Glomerular endothelial cell (primary cell): Measurements from ENCODE around the gene TTC16. TPM values are rescaled to one million over a fixed set of nuclear protein-coding genes. Genes with fewer than 3 reads are reported as not detected.
"Not testable (repeated sequence)": the region's sequence is repeated elsewhere in the genome, so short reads cannot be mapped to it uniquely, and the experiment has no call there.

Source experiments
- DNase-seq: peaks from one replicate; pipeline ENCODE4 v3.0.0-alpha.2; 2011; ENCODE audit warnings: low read depth, low spot score; ENCODE audit errors: extremely low read depth
- total RNA-seq: library from RNA; depleted of rRNA; stranded (reverse); fragments of >200 nt; gene quantifications from 2 replicates; pipeline ENCODE4 v1.2.3, GENCODE V29; 2015

TTC16 gene
- total RNA-seq, 1 donor from 2014 or later, result not detected

- no peak for DNase-seq
Measured at GRCh38 chr9:127739614-127740330, 23.9 kb downstream of the TTC16 start.

DNA sequence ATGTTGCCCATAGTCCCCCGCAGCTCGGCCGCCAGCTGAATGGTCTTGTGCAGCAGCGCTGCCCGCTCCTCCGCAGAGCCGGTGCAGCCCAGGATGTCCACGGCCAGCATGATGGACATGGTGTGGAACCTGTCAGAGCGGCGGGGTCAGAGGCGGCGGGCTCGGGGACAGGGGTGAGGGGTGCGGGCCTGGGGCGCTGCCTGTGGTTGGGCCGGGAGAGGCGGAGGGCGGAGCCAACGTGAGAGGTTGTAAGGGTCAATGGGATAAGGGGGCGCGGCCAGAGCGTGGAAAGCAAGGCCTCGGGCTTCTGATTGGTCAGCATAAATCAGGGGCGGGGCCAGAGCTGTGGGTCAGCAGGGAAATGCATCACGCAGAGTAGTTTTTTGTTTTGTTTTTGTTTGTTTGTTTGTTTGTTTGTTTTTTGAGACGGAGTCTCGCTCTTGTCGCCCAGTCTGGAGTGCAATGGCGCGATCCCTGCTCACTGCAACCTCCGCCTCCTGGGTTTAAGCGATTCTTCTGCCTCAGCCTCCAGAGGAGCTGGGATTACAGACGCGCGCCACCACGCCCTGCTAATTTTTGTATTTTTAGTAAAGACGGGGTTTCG is 26.1 kb downstream of the TTC16 start:
- DNase-seq, result no peak

- no peak for DNase-seq
Measured at GRCh38 chr9:127742435-127743088, 26.7 kb downstream of the TTC16 start.

DNA sequence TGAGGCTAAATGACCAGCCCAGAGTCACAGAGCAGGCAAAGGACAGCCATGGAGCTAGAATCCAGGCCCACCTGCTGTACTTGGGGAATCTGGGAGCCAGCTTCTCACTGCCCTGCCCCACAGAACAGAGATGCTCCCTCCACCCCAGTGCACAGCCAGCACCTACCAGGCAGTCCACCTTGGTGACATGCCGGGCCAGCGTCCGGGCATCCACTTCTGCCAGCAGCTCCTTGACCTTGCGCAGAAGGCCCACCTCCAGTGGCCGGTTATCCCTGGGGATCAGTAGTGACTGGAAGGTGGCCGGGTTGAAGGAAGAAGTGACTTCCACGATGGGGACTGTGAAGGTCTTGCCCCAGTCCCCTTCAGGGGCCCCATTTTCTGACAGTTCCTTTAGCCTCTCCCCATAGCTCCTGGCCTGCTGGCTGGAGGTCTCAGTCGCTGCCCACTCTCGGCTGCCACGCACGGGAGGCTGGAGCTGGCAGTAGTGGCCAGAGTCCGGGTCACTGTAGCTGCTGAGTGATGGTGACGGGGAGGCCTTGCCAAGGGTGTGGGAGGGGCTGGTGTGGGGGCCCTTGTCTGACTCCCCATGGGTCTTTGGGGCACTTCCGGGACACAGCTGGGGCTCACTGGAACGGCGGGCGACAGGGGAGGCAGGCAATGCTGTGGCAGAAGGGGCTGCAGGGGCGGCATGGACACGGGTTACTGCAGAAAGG is 28.7 kb downstream of the TTC16 start:
- DNase-seq, result no peak

DNA sequence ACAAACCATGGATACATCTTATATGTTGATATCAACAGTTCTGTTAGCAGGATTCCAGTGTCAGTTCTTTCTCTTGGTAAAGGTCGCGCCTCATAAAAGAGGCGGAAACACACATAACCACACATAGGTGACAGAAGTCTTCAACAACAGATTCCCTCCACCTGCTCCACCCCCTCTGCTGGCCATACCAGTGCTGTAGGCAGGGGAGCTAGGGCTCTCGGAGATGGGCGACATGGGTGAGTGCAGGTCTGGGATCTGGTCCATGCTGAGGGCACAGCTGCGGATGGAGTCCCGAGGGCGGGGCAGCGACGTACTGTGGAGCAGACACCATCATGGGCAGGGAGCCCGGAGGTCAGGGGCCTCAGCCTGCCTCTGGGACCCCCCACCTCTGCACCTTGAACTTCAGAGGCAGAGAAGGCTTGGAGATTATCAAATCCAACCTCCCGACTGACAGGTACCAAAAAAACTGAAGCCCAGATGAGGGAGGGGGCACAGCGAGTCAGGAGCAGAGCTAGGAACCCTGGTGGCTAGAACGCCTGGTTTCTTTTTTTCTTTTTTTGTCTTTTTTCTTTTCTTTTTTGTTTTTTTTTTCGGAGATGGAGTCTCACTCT is 31.2 kb downstream of the TTC16 start:
- no peak for DNase-seq

DNA sequence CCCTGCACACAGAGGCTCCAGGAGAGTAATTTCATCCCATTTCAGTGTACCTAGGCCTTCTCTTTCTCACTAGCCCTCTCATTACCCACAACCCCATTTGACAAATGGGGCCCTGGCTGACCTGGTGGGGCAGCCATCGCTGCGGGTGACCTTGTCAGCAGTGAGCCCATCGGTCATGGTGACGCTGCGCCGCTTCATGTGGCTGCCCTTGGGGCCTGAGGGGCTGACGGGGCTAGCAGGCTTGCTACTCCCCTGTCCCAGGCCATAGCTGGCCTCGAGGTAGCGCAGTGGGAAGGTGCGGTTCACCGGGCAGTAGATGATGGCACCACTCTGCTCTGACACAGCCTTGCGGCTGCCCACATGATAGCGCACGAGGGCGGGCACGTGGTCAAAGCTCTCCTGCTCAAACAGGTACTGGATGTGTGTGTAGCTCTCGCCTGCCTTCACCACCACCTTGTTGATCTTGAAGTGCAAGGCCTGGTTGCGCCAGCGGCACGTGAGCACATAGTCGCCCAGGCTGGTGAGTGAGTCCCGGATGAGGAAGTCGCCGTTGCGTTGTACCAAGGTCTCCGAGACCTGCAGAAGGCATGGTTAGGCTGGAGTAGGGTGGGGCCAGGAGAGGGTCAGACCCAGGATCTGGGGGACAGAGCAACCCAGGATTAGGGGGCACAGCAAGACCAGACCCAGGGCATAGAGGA is 33.4 kb downstream of the TTC16 start:
- DNase-seq, result no peak

GRCh38 chr9:127751269-127752054 is 35.6 kb downstream of the TTC16 start:
- no peak for DNase-seq

- no peak for DNase-seq
Measured at GRCh38 chr9:127753148-127753547, 37.3 kb downstream of the TTC16 start.

DNA sequence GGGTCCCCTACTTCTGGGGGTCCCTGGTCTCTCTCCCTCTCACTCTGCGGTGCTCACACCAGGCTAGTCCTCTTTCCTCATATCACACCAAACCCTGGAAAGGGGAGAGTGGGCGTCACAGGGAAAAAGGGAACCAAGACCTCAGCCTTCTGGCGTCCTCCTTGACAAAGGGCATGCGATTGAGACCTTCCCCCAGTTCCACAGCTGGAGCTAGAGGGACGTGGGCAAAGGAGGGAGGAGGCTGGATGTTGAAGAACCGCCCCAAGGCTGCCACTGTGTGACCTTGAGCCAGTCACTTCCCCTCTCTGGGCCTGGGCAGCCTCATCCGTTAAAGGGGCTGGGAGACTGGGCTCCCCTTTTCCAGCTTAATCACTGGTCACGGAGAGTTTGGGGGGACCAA is 37.7 kb downstream of the TTC16 start:
- DNase-seq, result no peak

- no peak for DNase-seq
Measured at GRCh38 chr9:127754099-127755060, 38.5 kb downstream of the TTC16 start.

GRCh38 chr9:127755061-127756060 is 39.5 kb downstream of the TTC16 start:
- DNase-seq, result no peak

DNA sequence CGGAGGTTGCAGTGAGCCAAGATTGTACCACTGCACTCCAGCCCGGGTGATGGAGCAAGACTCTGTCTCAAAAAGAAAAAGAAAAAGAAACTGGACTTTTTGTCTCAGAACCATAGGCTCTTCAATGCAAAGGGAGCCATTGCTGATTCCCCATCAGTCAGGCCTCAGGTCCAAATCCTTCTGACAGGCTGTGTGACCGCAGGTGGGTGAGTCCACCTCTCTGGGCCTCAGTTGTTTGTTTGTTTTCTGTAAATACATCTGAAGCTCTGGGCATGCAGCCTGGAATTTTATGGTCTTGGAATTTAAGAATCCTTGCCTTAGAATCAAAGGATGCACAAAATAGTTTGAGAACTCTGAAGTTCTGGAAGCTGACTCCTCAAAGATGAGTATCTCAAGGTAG is 40.4 kb downstream of the TTC16 start:
- DNase-seq, result no peak

GRCh38 chr9:127756776-127757175 is 40.9 kb downstream of the TTC16 start:
- DNase-seq, result not testable (repeated sequence)

DNA sequence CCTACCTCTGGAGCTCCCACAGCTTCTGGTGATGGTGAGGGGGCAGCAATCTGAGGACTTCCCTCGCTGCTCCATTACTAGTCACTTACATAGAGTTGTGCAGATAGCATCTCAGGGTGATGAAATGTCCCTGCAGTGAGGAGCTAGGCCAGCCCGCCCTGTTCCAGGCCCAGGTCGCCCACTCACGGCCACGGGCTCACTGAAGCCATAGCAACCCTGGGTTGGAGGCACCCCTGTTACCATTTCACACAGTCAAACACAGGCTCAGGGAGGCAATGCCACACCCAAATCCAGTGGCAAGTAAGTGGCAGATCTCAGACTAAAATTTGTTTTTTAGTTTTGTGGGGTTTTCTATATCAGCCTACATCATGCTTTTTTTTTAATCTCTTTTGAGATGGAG is 43.0 kb downstream of the TTC16 start:
- no peak for DNase-seq

DNA sequence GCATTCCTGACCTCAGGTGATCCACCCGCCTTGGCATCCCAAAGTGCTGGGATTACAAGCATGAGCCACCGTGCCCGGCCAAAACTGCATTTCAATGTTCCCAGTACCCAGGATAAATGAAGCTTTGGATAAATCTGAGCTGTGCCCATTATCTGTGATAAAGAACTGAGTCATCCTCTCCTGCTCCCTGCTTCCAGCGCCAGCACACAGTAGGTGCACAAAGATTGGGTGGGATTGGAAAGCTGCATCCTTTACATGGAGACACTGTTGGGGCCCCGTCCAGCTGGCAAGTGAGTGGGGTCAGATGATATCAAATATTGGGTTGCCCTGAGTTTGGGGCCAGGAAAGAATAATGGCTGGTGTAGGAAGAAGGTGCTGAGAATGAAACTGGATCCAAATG is 45.2 kb downstream of the TTC16 start:
- no peak for DNase-seq

DNA sequence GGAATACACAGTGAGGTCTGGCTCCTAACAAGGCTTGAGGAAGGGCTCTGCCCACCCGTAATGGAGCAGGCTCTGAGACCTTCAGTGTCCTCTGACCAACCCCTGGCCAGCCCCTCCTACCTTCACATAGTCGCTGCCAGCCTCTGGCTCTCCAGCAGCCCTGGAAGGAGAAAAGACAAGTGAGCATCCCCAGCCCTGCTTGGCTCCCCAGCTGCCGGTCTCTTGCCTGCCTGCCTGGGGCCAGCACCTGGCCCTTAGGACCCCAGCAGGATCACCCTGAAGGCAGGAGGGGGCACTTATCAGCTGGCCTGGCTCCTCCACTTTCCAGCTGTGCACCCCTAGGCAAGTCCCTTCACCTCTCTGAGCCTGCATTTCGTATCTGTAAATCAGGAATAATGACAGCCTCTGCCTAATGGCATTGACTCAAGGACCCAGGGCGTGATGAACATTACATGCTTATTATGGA is 45.6 kb downstream of the TTC16 start:
- no peak for DNase-seq

GRCh38 chr9:127762111-127762676 is 46.3 kb downstream of the TTC16 start:
- DNase-seq, result no peak
